Measurements from ENCODE around the gene PRR5. TPM values are rescaled to one million over a fixed set of nuclear protein-coding genes. Genes with fewer than 3 reads are reported as not detected.

Gene PRR5
- polyA plus RNA-seq, 4 donors: 37.0 to 80.5 (median 61.8) TPM

GRCh38 chr22:44682556-44683168 is 19.3 kb upstream of the PRR5 start:
- Histone ChIP-seq H3K36me3 (ENCODE audit: control insufficient read depth in 3 of 3, insufficient read depth in 2 of 3, low read depth in 1 of 3, low read length in 3 of 3) (peaks cover 0 to 10% (median 0%) of the 10 kb centered on the region in 3 donors), H3K27me3 (ENCODE audit: control insufficient read depth in 3 of 3, insufficient read depth in 3 of 3, low read length in 3 of 3) (no peaks in the 10 kb centered on the region), H3K9me3 (ENCODE audit: control insufficient read depth in 2 of 2, insufficient read depth in 1 of 2, low read depth in 1 of 2, low read length in 1 of 2) (no peaks in the 10 kb centered on the region), H3K4me3 (ENCODE audit: low read depth in 1 of 3, low read length in 3 of 3) (no peak overlapping the region), H3K27ac (ENCODE audit: low read depth in 1 of 3, low read length in 2 of 3) (no peak overlapping the region), H3K4me1 (ENCODE audit: control insufficient read depth in 3 of 3, insufficient read depth in 2 of 3, low read depth in 1 of 3, low read length in 2 of 3) (peaks cover 0 to 8% (median 2%) of the 10 kb centered on the region in 3 donors)
- DNase-seq (no peak), FAIRE-seq (no peak)
- WGBS, 3 donors: 82 to 86% (median 85%) methylated on average over 11 of the region's 11 CpGs

DNA sequence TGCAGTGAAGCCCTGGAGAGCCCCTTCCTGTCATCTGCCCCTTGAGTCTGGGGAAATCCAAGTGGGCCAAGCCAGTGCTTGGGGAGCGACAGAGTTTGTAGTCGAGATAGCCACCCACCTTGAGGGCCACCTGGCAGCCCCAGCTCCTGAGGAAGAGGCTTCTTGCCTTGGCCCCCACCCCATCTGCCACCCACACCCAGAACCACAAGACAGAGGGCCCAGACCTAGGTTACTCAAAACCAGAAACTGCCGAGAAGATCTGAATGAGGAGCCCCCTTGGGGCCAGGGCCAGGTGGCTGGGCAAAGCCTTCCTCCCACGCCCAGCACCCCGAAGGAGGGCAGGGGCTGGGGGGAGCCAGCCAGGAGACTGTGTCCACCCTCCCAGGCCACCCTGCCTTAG is 18.8 kb upstream of the PRR5 start:
- no peak for FAIRE-seq

GRCh38 chr22:44683881-44684280 is 18.1 kb upstream of the PRR5 start:
- DNase-seq: no peak
- Histone ChIP-seq H3K27ac (ENCODE audit: low read depth in 1 of 3, low read length in 2 of 3) (no peak overlapping the region), H3K4me3 (ENCODE audit: low read depth in 1 of 3, low read length in 3 of 3) (no peak overlapping the region), H3K27me3 (ENCODE audit: control insufficient read depth in 3 of 3, insufficient read depth in 3 of 3, low read length in 3 of 3) (no peaks in the 10 kb centered on the region), H3K9me3 (ENCODE audit: control insufficient read depth in 2 of 2, insufficient read depth in 1 of 2, low read depth in 1 of 2, low read length in 1 of 2) (no peaks in the 10 kb centered on the region), H3K36me3 (ENCODE audit: control insufficient read depth in 3 of 3, insufficient read depth in 2 of 3, low read depth in 1 of 3, low read length in 3 of 3) (peaks cover 0 to 9% (median 0%) of the 10 kb centered on the region in 3 donors), H3K4me1 (ENCODE audit: control insufficient read depth in 3 of 3, insufficient read depth in 2 of 3, low read depth in 1 of 3, low read length in 2 of 3) (peaks cover 0 to 8% (median 2%) of the 10 kb centered on the region in 3 donors)
- WGBS, 3 donors: 66 to 82% (median 75%) methylated on average over 8 of the region's 8 CpGs
- no peak for FAIRE-seq

More for the DNA sequence above, 18.8 kb upstream of the PRR5 start:
- no peak for DNase-seq
- WGBS, 3 donors: 64 to 70% (median 68%) methylated on average over 5 of the region's 5 CpGs
- H3K27ac ChIP-seq (ENCODE audit: low read depth in 1 of 3, low read length in 2 of 3): no peak overlapping the region
- no peaks in the 10 kb centered on the region for H3K27me3 ChIP-seq (ENCODE audit: control insufficient read depth in 3 of 3, insufficient read depth in 3 of 3, low read length in 3 of 3)
- H3K4me3 ChIP-seq (ENCODE audit: low read depth in 1 of 3, low read length in 3 of 3): no peak overlapping the region
- H3K9me3 ChIP-seq (ENCODE audit: control insufficient read depth in 2 of 2, insufficient read depth in 1 of 2, low read depth in 1 of 2, low read length in 1 of 2): no peaks in the 10 kb centered on the region
- peaks cover 0 to 8% (median 2%) of the 10 kb centered on the region in 3 donors for H3K4me1 ChIP-seq (ENCODE audit: control insufficient read depth in 3 of 3, insufficient read depth in 2 of 3, low read depth in 1 of 3, low read length in 2 of 3)
- peaks cover 0 to 10% (median 0%) of the 10 kb centered on the region in 3 donors for H3K36me3 ChIP-seq (ENCODE audit: control insufficient read depth in 3 of 3, insufficient read depth in 2 of 3, low read depth in 1 of 3, low read length in 3 of 3)

- no peak for FAIRE-seq
- H3K27ac ChIP-seq (ENCODE audit: low read depth in 1 of 3, low read length in 2 of 3): peak overlapping the region in 1 of 3 donors; percentile 65
These were observed 17.3 kb upstream of the PRR5 start for GRCh38 chr22:44684506-44685383.

GRCh38 chr22:44685384-44686056 is 16.5 kb upstream of the PRR5 start:
- H3K4me1 ChIP-seq (ENCODE audit: control insufficient read depth in 3 of 3, insufficient read depth in 2 of 3, low read depth in 1 of 3, low read length in 2 of 3): peaks cover 0 to 8% (median 2%) of the 10 kb centered on the region in 3 donors
- 30 to 53% (median 33%) methylated on average over 11 of the region's 11 CpGs for WGBS, 3 donors
- H3K27me3 ChIP-seq (ENCODE audit: control insufficient read depth in 3 of 3, insufficient read depth in 3 of 3, low read length in 3 of 3): no peaks in the 10 kb centered on the region
- no peak overlapping the region for H3K4me3 ChIP-seq (ENCODE audit: low read depth in 1 of 3, low read length in 3 of 3)
- no peak overlapping the region for H3K27ac ChIP-seq (ENCODE audit: low read depth in 1 of 3, low read length in 2 of 3)
- peaks cover 0 to 12% (median 0%) of the 10 kb centered on the region in 3 donors for H3K36me3 ChIP-seq (ENCODE audit: control insufficient read depth in 3 of 3, insufficient read depth in 2 of 3, low read depth in 1 of 3, low read length in 3 of 3)
- DNase-seq (peak; percentile 65 to 85), FAIRE-seq (no peak)
- H3K9me3 ChIP-seq (ENCODE audit: control insufficient read depth in 2 of 2, insufficient read depth in 1 of 2, low read depth in 1 of 2, low read length in 1 of 2): no peaks in the 10 kb centered on the region

More at GRCh38 chr22:44684506-44685383, 17.3 kb upstream of the PRR5 start:
- Histone ChIP-seq H3K9me3 (ENCODE audit: control insufficient read depth in 2 of 2, insufficient read depth in 1 of 2, low read depth in 1 of 2, low read length in 1 of 2) (no peaks in the 10 kb centered on the region), H3K27me3 (ENCODE audit: control insufficient read depth in 3 of 3, insufficient read depth in 3 of 3, low read length in 3 of 3) (no peaks in the 10 kb centered on the region), H3K4me1 (ENCODE audit: control insufficient read depth in 3 of 3, insufficient read depth in 2 of 3, low read depth in 1 of 3, low read length in 2 of 3) (peaks cover 0 to 8% (median 2%) of the 10 kb centered on the region in 3 donors), H3K4me3 (ENCODE audit: low read depth in 1 of 3, low read length in 3 of 3) (no peak overlapping the region), H3K36me3 (ENCODE audit: control insufficient read depth in 3 of 3, insufficient read depth in 2 of 3, low read depth in 1 of 3, low read length in 3 of 3) (peaks cover 0 to 12% (median 0%) of the 10 kb centered on the region in 3 donors)
- peak; percentile 91 to 93 for DNase-seq
- 20 to 27% (median 21%) methylated on average over 23 of the region's 23 CpGs for WGBS, 3 donors

DNA sequence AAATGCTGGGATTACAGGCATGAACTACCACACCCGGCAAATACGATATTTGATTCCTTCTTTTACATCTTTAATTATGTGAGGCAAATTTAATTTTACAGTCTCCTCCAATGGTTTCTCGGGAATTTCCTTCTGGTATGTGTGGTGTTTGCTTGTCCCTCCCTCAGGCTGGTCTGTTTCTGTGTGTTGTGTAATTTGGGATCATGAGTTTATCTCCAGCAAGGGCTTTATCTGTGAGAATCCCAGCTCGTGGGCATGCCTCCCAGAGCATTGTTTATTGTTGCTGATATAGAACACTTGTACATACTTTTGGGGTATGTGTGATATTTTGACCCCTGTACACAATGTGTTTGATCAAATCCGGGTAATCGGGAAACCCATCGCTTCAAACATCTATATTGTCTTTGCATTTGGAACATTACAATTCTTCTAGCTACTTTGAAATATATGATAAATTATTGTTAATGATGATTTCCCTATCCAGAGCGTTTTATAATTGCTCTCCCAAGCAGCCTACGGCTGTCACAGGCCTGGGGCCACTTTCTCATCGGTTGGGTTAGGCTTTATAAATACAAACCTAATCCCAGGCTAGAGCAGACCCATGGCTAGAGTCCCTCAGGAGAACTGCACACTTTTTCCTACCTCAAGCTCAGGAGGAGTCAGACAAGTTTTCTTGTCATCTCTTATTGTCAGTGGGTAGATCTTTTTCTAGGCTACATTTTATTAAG is 15.0 kb upstream of the PRR5 start:
- H3K36me3 ChIP-seq (ENCODE audit: control insufficient read depth in 3 of 3, insufficient read depth in 2 of 3, low read depth in 1 of 3, low read length in 3 of 3): peaks cover 0 to 11% (median under 1%) of the 10 kb centered on the region in 3 donors
- no peaks in the 10 kb centered on the region for H3K9me3 ChIP-seq (ENCODE audit: control insufficient read depth in 2 of 2, insufficient read depth in 1 of 2, low read depth in 1 of 2, low read length in 1 of 2)
- no peaks in the 10 kb centered on the region for H3K27me3 ChIP-seq (ENCODE audit: control insufficient read depth in 3 of 3, insufficient read depth in 3 of 3, low read length in 3 of 3)
- 32 to 61% (median 40%) methylated on average over 10 of the region's 10 CpGs for WGBS, 3 donors
- H3K4me3 ChIP-seq (ENCODE audit: low read depth in 1 of 3, low read length in 3 of 3): no peak overlapping the region
- no peak overlapping the region for H3K27ac ChIP-seq (ENCODE audit: low read depth in 1 of 3, low read length in 2 of 3)
- DNase-seq (no peak), FAIRE-seq (no peak)
- peaks cover 0 to 8% (median 2%) of the 10 kb centered on the region in 3 donors for H3K4me1 ChIP-seq (ENCODE audit: control insufficient read depth in 3 of 3, insufficient read depth in 2 of 3, low read depth in 1 of 3, low read length in 2 of 3)

DNA sequence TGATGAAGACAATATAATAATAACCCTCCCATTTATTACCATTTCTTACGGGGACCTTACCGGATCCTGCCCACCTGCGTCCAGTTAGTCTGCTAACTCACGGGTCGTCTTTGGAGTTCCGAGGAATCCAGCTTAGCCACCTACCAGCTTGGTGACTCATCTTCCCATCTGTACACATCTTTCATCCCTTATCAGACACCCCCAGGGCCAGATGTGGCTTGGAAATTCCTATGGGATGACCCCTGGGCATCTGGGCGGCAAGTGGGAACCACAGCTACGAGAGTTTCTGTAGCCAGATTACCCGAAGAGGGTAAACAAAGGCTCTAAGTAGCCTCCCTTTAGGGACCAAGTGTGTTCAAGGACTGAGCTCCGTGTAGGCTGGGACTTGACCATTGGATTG is 12.8 kb upstream of the PRR5 start:
- WGBS, 3 donors: 67 to 86% (median 72%) methylated on average over 10 of the region's 10 CpGs
- H3K27ac ChIP-seq (ENCODE audit: low read depth in 1 of 3, low read length in 2 of 3): no peak overlapping the region
- H3K4me1 ChIP-seq (ENCODE audit: control insufficient read depth in 3 of 3, insufficient read depth in 2 of 3, low read depth in 1 of 3, low read length in 2 of 3): peaks cover 0 to 8% (median 2%) of the 10 kb centered on the region in 3 donors
- FAIRE-seq (no peak), DNase-seq (no peak)
- H3K9me3 ChIP-seq (ENCODE audit: control insufficient read depth in 2 of 2, insufficient read depth in 1 of 2, low read depth in 1 of 2, low read length in 1 of 2): no peaks in the 10 kb centered on the region
- H3K4me3 ChIP-seq (ENCODE audit: low read depth in 1 of 3, low read length in 3 of 3): no peak overlapping the region
- no peaks in the 10 kb centered on the region for H3K27me3 ChIP-seq (ENCODE audit: control insufficient read depth in 3 of 3, insufficient read depth in 3 of 3, low read length in 3 of 3)
- H3K36me3 ChIP-seq (ENCODE audit: control insufficient read depth in 3 of 3, insufficient read depth in 2 of 3, low read depth in 1 of 3, low read length in 3 of 3): peaks cover 0 to 10% (median 2%) of the 10 kb centered on the region in 3 donors

Measured in small intestine (tissue), 7 donors.